ENCODE measurements around the gene SSBP4. TPM values are rescaled to one million over a fixed set of nuclear protein-coding genes. Genes with fewer than 3 reads are reported as not detected.
A peak's percentile ranks its signal among the peaks of the same experiment; 100 is the strongest.

Gene SSBP4
- total and polyA plus RNA-seq, 9 of the 15 experiments (the other 6 are each of a cell fraction or from before 2014, with no cell fraction given) = 1.1 to 189 (median 39.0) TPM

- TF ChIP-seq CREB3 (tag; conservative IDR thresholded peaks at IDR 0.05; ENCODE audit: low read depth) = 0 out of 2 replicates have a peak, but pooled peaks have one; percentile 37
- no peak for TF ChIP-seq PYGO2 (tag; IDR thresholded peaks at IDR 0.05)
- no peak for TF ChIP-seq ZNF449 (CRISPR knock-in tag; IDR thresholded peaks at IDR 0.05)
- no peak for TF ChIP-seq EWSR1 (IDR thresholded peaks at IDR 0.05; ENCODE audit: borderline replicate concordance, low read depth, partially characterized antibody)
- no peak for TF ChIP-seq ZNF586 (CRISPR knock-in tag; conservative IDR thresholded peaks at IDR 0.05)
- TF ChIP-seq ZBTB7A (IDR thresholded peaks at IDR 0.05; ENCODE audit: borderline replicate concordance, control insufficient read depth, low read depth, low read length) = peak; percentile 20
- no peak for TF ChIP-seq DDX20 (tag; IDR thresholded peaks at IDR 0.05; ENCODE audit: low read depth)
- no peak for TF ChIP-seq ARID4B (CRISPR knock-in tag; IDR thresholded peaks at IDR 0.05)
- no peak for TF ChIP-seq SMAD1 (IDR thresholded peaks at IDR 0.05; ENCODE audit: low read depth, low read length, partially characterized antibody)
- no peak for TF ChIP-seq ILK (tag; IDR thresholded peaks at IDR 0.05; ENCODE audit: borderline replicate concordance, low read depth)
- TF ChIP-seq HDAC3 (IDR thresholded peaks at IDR 0.05; ENCODE audit: borderline replicate concordance, partially characterized antibody) = no peak
These were observed 20.1 kb downstream of the SSBP4 start (continued) for GRCh38 chr19:18439025-18439909.

Data from K562 (cell line).